Measurements from ENCODE around the gene RHBDD3. TPM values are rescaled to one million over a fixed set of nuclear protein-coding genes. Genes with fewer than 3 reads are reported as not detected.

RHBDD3 gene
- total and polyA plus RNA-seq, 12 donors: 7.0 to 25.8 (median 12.6) TPM

- H3K4me3 ChIP-seq: no peak overlapping the region
- H3K27ac ChIP-seq: no peak overlapping the region
- ATAC-seq: no peak
- H3K36me3 ChIP-seq: no peaks in the 10 kb centered on the region
- no peak for DNase-seq
- intact Hi-C loops (cut with DNase I): loop anchor here in 1 of 10 donors (10.0 kb wide), 1 partner anchor 59 kb away; no protein-coding TSS in a partner anchor
- TF ChIP-seq, protein P1, sequence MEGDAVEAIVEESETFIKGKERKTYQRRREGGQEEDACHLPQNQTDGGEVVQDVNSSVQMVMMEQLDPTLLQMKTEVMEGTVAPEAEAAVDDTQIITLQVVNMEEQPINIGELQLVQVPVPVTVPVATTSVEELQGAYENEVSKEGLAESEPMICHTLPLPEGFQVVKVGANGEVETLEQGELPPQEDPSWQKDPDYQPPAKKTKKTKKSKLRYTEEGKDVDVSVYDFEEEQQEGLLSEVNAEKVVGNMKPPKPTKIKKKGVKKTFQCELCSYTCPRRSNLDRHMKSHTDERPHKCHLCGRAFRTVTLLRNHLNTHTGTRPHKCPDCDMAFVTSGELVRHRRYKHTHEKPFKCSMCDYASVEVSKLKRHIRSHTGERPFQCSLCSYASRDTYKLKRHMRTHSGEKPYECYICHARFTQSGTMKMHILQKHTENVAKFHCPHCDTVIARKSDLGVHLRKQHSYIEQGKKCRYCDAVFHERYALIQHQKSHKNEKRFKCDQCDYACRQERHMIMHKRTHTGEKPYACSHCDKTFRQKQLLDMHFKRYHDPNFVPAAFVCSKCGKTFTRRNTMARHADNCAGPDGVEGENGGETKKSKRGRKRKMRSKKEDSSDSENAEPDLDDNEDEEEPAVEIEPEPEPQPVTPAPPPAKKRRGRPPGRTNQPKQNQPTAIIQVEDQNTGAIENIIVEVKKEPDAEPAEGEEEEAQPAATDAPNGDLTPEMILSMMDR (IDR thresholded peaks at IDR 0.05): no peak
- H3K4me1 ChIP-seq: peaks cover 0 to 7% (median 0%) of the 10 kb centered on the region in 9 donors
- no peaks in the 10 kb centered on the region for H3K9me3 ChIP-seq
- 87 to 88% methylated on average over 14 of the region's 14 CpGs for WGBS, 2 donors
- H3K27me3 ChIP-seq: no peaks in the 10 kb centered on the region
These were observed 51.5 kb downstream of the RHBDD3 start for GRCh38 chr22:29216011-29216872.

- H3K9me3 ChIP-seq: no peaks in the 10 kb centered on the region
- intact Hi-C loops (cut with DNase I): loop anchor here in 1 of 10 donors (10.0 kb wide), 1 partner anchor 60 kb away; no protein-coding TSS in a partner anchor
- H3K4me3 ChIP-seq: no peak overlapping the region
- H3K27me3 ChIP-seq: no peaks in the 10 kb centered on the region
- TF ChIP-seq, protein P1 (IDR thresholded peaks at IDR 0.05): no peak
- DNase-seq: no peak
- H3K27ac ChIP-seq: no peak overlapping the region
- no peak for ATAC-seq
- peaks cover 0 to 7% (median 0%) of the 10 kb centered on the region in 9 donors for H3K4me1 ChIP-seq
- WGBS, 2 donors: 91 to 93% methylated on average over 14 of the region's 14 CpGs
- H3K36me3 ChIP-seq: no peaks in the 10 kb centered on the region
These were observed 52.5 kb downstream of the RHBDD3 start for GRCh38 chr22:29215012-29215860.

GRCh38 chr22:29214232-29214631 lies 53.5 kb downstream of the RHBDD3 start:
- TF ChIP-seq, protein P1 (IDR thresholded peaks at IDR 0.05): no peak
- peaks cover 0 to 7% (median 0%) of the 10 kb centered on the region in 9 donors for H3K4me1 ChIP-seq
- H3K4me3 ChIP-seq: no peak overlapping the region
- 95 to 98% methylated on average over 6 of the region's 6 CpGs for WGBS, 2 donors
- H3K27me3 ChIP-seq: no peaks in the 10 kb centered on the region
- no peaks in the 10 kb centered on the region for H3K9me3 ChIP-seq
- no peak for DNase-seq
- intact Hi-C loops (cut with DNase I): loop anchor here in 1 of 10 donors (10.0 kb wide), 1 partner anchor 61 kb away; no protein-coding TSS in a partner anchor
- H3K36me3 ChIP-seq: no peaks in the 10 kb centered on the region
- no peak overlapping the region for H3K27ac ChIP-seq
- ATAC-seq: no peak

GRCh38 chr22:29213493-29213892 lies 54.3 kb downstream of the RHBDD3 start:
- Histone ChIP-seq H3K27ac (no peak overlapping the region), H3K9me3 (no peaks in the 10 kb centered on the region), H3K27me3 (peaks cover 0 to 2% (median 0%) of the 10 kb centered on the region in 7 donors), H3K36me3 (no peaks in the 10 kb centered on the region), H3K4me3 (no peak overlapping the region), H3K4me1 (peaks cover 0 to 7% (median 0%) of the 10 kb centered on the region in 9 donors)
- ATAC-seq: no peak
- WGBS, 2 donors: 86% methylated on average over 9 of the region's 9 CpGs
- DNase-seq: no peak
- TF ChIP-seq, protein P1 (IDR thresholded peaks at IDR 0.05): no peak
- intact Hi-C loops (cut with DNase I): loop anchor here in 1 of 10 donors (10.0 kb wide), 1 partner anchor 61 kb away; no protein-coding TSS in a partner anchor

Measured in heart right ventricle (tissue), 16 donors.